HepG2 (cell line): ENCODE measurements around the gene AQP6. TPM values are rescaled to one million over a fixed set of nuclear protein-coding genes. Genes with fewer than 3 reads are reported as not detected.

Source experiments
- ATAC-seq: fragments of 200-7000 bp; cut with Tn5 transposase; 3 replicates; pipeline ENCODE4 v1.9.1; 2020; ENCODE audit warnings: mild to moderate bottlenecking, moderate library complexity
- BruUV-seq: library from RNA; stranded (reverse); fragments of 400-500 nt; replicated peaks from 2 replicates; lab custom pipeline; 2021; lab: Mats Ljungman, UMichigan
- CTCF ChIA-PET: fragments of 300-600 bp; formaldehyde crosslinking; extraction: SDS; loops from one replicate; lab custom pipeline; 2021; ENCODE audit warnings: low total read pairs, inconsistent platforms, low intra/inter-chr PET ratio; lab: Yijun Ruan, JAX
- POLR2A ChIA-PET: fragments of 350-600 bp; sonication (Branson Sonifier 250); formaldehyde crosslinking; loops from one replicate; lab custom pipeline; 2020; ENCODE audit warnings: antibody characterized with exemption, inconsistent platforms; lab: Yijun Ruan, JAX
- DNase-seq: peaks from one replicate; pipeline ENCODE4 v3.0.0-alpha.2; 2015; ENCODE audit warnings: low spot score
- FAIRE-seq: peaks from 3 replicates; lab custom pipeline; 2011; peaks lifted over from hg19 to GRCh38; lab: Jason Lieb, UNC
- H2AFZ ChIP-seq: one replicate; pipeline ENCODE4 v1.6.1; 2011; ENCODE audit warnings: low read length, inconsistent platforms
- H3K27ac ChIP-seq: fragments of 300-600 bp; 3 replicates; pipeline ENCODE4 v1.8.0; 2011; ENCODE audit warnings: mixed run types, mild to moderate bottlenecking, mixed read lengths, low read length, inconsistent platforms; ENCODE audit not compliant: insufficient read depth; ENCODE audit errors: extremely low read length
- H3K27me3 ChIP-seq, 2 experiments: fragments of 200-600 bp in 1 of 2; 2 replicates in 1 of 2; 3 replicates in 1 of 2; pipeline versions ENCODE4 v1.6.0 to v1.8.0; 2011; ENCODE audit warnings: low read length in 2 of 2, mild to moderate bottlenecking in 2 of 2, moderate library complexity in 2 of 2, inconsistent platforms in 1 of 2; ENCODE audit not compliant: insufficient read depth in 2 of 2, control insufficient read depth in 1 of 2
- H3K36me3 ChIP-seq, 2 experiments: fragments of 200-600 bp in 1 of 2; replicated peaks in 1 of 2; 2 replicates in 1 of 2; 3 replicates in 1 of 2; pipeline versions ENCODE4 v1.5.1 to v1.8.0; 2011; ENCODE audit warnings: low read length in 2 of 2, inconsistent platforms in 1 of 2; ENCODE audit not compliant: insufficient read depth in 2 of 2, control insufficient read depth in 1 of 2
- H3K4me1 ChIP-seq: 2 replicates; pipeline ENCODE4 v1.5.1; 2012; ENCODE audit warnings: low read length, inconsistent platforms; ENCODE audit not compliant: insufficient read depth
- H3K4me2 ChIP-seq: 2 replicates; pipeline ENCODE4 v1.6.0; 2011; ENCODE audit warnings: low read depth, low read length, inconsistent platforms
- H3K4me3 ChIP-seq, 3 experiments: fragments of 200-600 bp in 1 of 3; sonication (generic), shearing (Covaris generic) in 1 of 3; replicated peaks in 1 of 3; 2 replicates each; pipeline ENCODE4 v1.5.1; 2011 to 2016; ENCODE audit warnings: low read length in 3 of 3, inconsistent platforms in 2 of 3, low read depth in 2 of 3, mild to moderate bottlenecking in 2 of 3, control low read depth in 1 of 3, mixed read lengths in 1 of 3; ENCODE audit not compliant: insufficient read depth in 1 of 3
- H3K79me2 ChIP-seq: one replicate; pipeline ENCODE4 v1.6.1; 2011; ENCODE audit warnings: low read length, inconsistent platforms; ENCODE audit not compliant: insufficient read depth
- H3K9ac ChIP-seq: 2 replicates; pipeline ENCODE4 v1.6.0; 2011; ENCODE audit warnings: mild to moderate bottlenecking, low read depth, low read length, inconsistent platforms; ENCODE audit not compliant: insufficient read depth
- H3K9me3 ChIP-seq: 2 replicates; pipeline ENCODE4 v1.5.1; 2012; ENCODE audit warnings: mild to moderate bottlenecking, low read length
- H4K20me1 ChIP-seq: 2 replicates; pipeline ENCODE4 v1.6.0; 2011; ENCODE audit warnings: inconsistent platforms, mild to moderate bottlenecking, low read length, moderate library complexity; ENCODE audit not compliant: insufficient read depth
- ARNT ChIP-seq: fragments of 450-650 bp; IDR thresholded peaks from 2 replicates; pipeline ENCODE4 v1.6.1; 2017
- ATF7-NPFF ChIP-seq: sonication (generic); formaldehyde crosslinking; IDR thresholded peaks from 2 replicates; pipeline ENCODE4 v1.8.1; 2023; ENCODE audit warnings: mild to moderate bottlenecking, low read depth, missing genetic modification reagents, moderate library complexity
- HNF4G ChIP-seq, 2 experiments: sonication (generic) in 1 of 2; formaldehyde crosslinking in 1 of 2; IDR thresholded peaks; 2 replicates each; pipeline versions ENCODE4 v1.4.0 to v1.6.1; 2011 to 2020; ENCODE audit warnings: borderline replicate concordance in 2 of 2, low read depth in 2 of 2, mild to moderate bottlenecking in 2 of 2, low read length in 1 of 2, missing genetic modification reagents in 1 of 2, moderate library complexity in 1 of 2
- KLF13 ChIP-seq: sonication (generic); formaldehyde crosslinking; IDR thresholded peaks from 2 replicates; pipeline ENCODE4 v1.4.0; 2020; ENCODE audit warnings: mild to moderate bottlenecking, missing genetic modification reagents
- NFE2L2 ChIP-seq: fragments of 150-350 bp; IDR thresholded peaks from 2 replicates; pipeline ENCODE4 v1.6.1; 2014; ENCODE audit warnings: low read length
- SMC3 ChIP-seq: IDR thresholded peaks from 2 replicates; pipeline ENCODE4 v1.6.1; 2011; ENCODE audit warnings: low read length, improper control_type of control experiment
- ZKSCAN1 ChIP-seq: fragments of 150-350 bp; IDR thresholded peaks from 2 replicates; pipeline ENCODE4 v1.6.1; 2014; ENCODE audit warnings: low read length
- ZNF121 ChIP-seq: sonication (generic); formaldehyde crosslinking; IDR thresholded peaks from 2 replicates; pipeline ENCODE4 v1.5.0; 2020; ENCODE audit warnings: mild to moderate bottlenecking, missing genetic modification reagents
- ZNF256 ChIP-seq: sonication (generic); formaldehyde crosslinking; conservative IDR thresholded peaks from 2 replicates; pipeline ENCODE4 v1.4.0; 2020; ENCODE audit warnings: missing genetic modification reagents
- ZNF572 ChIP-seq: sonication (generic); formaldehyde crosslinking; IDR thresholded peaks from 2 replicates; pipeline ENCODE4 v1.5.1; 2020; ENCODE audit warnings: mild to moderate bottlenecking, missing genetic modification reagents
- ZNF619 ChIP-seq: sonication (generic); formaldehyde crosslinking; IDR thresholded peaks from 2 replicates; pipeline ENCODE4 v1.4.0; 2020; ENCODE audit warnings: mild to moderate bottlenecking, missing genetic modification reagents
- ZNF83 ChIP-seq: sonication (generic); formaldehyde crosslinking; IDR thresholded peaks from 2 replicates; pipeline ENCODE4 v1.4.0; 2020; ENCODE audit warnings: missing genetic modification reagents, mild to moderate bottlenecking, borderline replicate concordance
- WGBS: methylation state at CpG from one replicate; pipeline ENCODE4 v1.1.6; 2017; ENCODE audit warnings: low lambda C conversion rate; 5-methylcytosine and 5-hydroxymethylcytosine counted together
- in situ Hi-C: cut with HindIII; loops from 2 replicates; pipeline ENCODE4 v1.10.0; 2017; ENCODE audit warnings: low pct_unique_long_range_greater_than_20kb; ENCODE audit not compliant: extremely low pct_ligation_motif_present
- intact Hi-C: fragments of 100-400 bp; cut with micrococcal nuclease; formaldehyde crosslinking; loops from one replicate; pipeline ENCODE4 v1.10.0; 2022; ENCODE audit not compliant: unreplicated experiment
- polyA plus RNA-seq, 8 experiments: library from polyadenylated mRNA; depleted of rRNA in 3 of 8; stranded (reverse) in 7 of 8; unstranded in 1 of 8; fragments of >200 nt; fragmentation: Illumina TruSeq in 4 of 8; extraction: Trizol in 4 of 8; gene quantifications; 2 replicates each; pipeline versions ENCODE4 v1.2.1 to v1.2.3, GENCODE V29; 2011 to 2016; ENCODE audit warnings: low read depth in 4 of 8, missing spikeins in 1 of 8, mixed read lengths in 1 of 8; ENCODE audit not compliant: insufficient read depth in 1 of 8
- total RNA-seq, 5 experiments: library from RNA; depleted of rRNA; stranded (reverse); fragments of >200 nt; fragmentation: Illumina TruSeq; extraction: Trizol; gene quantifications; 2 replicates each; pipeline ENCODE4 v1.2.3, GENCODE V29; 2016; ENCODE audit warnings: low read depth in 1 of 5
- TF ChIP-seq, protein P1 (sequence below): IDR thresholded peaks from 2 replicates; pipeline ENCODE4 v1.6.1; 2016; ENCODE audit warnings: missing compliant biosample characterization, missing genetic modification reagents, borderline replicate concordance
- TF ChIP-seq, protein P2 (sequence below): sonication (generic); formaldehyde crosslinking; IDR thresholded peaks from 2 replicates; pipeline ENCODE4 v1.4.0; 2020; ENCODE audit warnings: missing genetic modification reagents
- TF ChIP-seq, protein P3 (sequence below): sonication (generic); formaldehyde crosslinking; IDR thresholded peaks from 2 replicates; pipeline ENCODE4 v1.4.0; 2020; ENCODE audit warnings: mild to moderate bottlenecking, missing genetic modification reagents

Gene AQP6
- total and polyA plus RNA-seq, 2 of the 13 experiments (the other 11 are each of a cell fraction or from before 2014, with no cell fraction given) = 0.32 to 1.3 TPM

DNA sequence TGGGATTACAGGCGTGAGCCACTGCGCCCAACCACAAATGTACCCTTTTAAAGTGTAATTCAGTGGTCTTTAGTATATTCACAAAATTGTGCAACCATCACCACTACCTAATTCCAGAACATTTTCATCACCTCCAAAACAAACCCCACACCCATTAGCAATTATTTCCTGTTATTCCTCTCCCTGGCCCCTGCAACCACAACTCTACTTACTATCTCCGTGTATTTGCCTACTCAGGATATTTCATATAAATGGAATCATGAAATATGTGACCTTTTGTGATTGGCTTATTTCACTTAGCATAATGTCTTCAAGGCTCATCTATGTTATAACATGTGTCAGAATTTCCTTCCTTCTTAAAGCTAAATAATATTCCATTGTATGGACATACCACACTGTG is 38.2 kb upstream of the AQP6 start:
- in situ Hi-C loops = no loop called here
- intact Hi-C loops = no loop called here
- whole genome bisulfite sequencing = 76% methylated on average over 3 of the region's 3 CpGs
- Histone ChIP-seq H3K4me2 (no peak overlapping the region), H3K4me1 (peaks cover 2% of the 10 kb centered on the region), H3K9ac (no peak overlapping the region), H3K36me3 (no peaks in the 10 kb centered on the region), H3K9me3 (no peaks in the 10 kb centered on the region), H4K20me1 (no peaks in the 10 kb centered on the region), H3K27me3 (peaks cover 0 to 4% of the 10 kb centered on the region in 2 experiments; a peak in 1 of 5 replicates), H2AFZ (no peak overlapping the region), H3K4me3 (no peak overlapping the region), H3K27ac (no peak overlapping the region), H3K79me2 (no peaks in the 10 kb centered on the region)
- TF ChIP-seq ARNT = no peak
- TF ChIP-seq, protein P1, sequence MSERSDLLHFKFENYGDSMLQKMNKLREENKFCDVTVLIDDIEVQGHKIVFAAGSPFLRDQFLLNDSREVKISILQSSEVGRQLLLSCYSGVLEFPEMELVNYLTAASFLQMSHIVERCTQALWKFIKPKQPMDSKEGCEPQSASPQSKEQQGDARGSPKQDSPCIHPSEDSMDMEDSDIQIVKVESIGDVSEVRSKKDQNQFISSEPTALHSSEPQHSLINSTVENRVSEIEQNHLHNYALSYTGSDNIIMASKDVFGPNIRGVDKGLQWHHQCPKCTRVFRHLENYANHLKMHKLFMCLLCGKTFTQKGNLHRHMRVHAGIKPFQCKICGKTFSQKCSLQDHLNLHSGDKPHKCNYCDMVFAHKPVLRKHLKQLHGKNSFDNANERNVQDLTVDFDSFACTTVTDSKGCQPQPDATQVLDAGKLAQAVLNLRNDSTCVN (CRISPR knock-in tag) = no peak
- no peak for TF ChIP-seq ZNF256 (CRISPR knock-in tag)
- TF ChIP-seq, protein P2, sequence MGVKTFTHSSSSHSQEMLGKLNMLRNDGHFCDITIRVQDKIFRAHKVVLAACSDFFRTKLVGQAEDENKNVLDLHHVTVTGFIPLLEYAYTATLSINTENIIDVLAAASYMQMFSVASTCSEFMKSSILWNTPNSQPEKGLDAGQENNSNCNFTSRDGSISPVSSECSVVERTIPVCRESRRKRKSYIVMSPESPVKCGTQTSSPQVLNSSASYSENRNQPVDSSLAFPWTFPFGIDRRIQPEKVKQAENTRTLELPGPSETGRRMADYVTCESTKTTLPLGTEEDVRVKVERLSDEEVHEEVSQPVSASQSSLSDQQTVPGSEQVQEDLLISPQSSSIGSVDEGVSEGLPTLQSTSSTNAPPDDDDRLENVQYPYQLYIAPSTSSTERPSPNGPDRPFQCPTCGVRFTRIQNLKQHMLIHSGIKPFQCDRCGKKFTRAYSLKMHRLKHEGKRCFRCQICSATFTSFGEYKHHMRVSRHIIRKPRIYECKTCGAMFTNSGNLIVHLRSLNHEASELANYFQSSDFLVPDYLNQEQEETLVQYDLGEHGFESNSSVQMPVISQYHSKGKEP (CRISPR knock-in tag) = no peak
- TF ChIP-seq, protein P3, sequence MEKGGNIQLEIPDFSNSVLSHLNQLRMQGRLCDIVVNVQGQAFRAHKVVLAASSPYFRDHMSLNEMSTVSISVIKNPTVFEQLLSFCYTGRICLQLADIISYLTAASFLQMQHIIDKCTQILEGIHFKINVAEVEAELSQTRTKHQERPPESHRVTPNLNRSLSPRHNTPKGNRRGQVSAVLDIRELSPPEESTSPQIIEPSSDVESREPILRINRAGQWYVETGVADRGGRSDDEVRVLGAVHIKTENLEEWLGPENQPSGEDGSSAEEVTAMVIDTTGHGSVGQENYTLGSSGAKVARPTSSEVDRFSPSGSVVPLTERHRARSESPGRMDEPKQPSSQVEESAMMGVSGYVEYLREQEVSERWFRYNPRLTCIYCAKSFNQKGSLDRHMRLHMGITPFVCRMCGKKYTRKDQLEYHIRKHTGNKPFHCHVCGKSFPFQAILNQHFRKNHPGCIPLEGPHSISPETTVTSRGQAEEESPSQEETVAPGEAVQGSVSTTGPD = no peak
- TF ChIP-seq NFE2L2 = no peak
- no peak for TF ChIP-seq SMC3
- no peak for TF ChIP-seq ZKSCAN1
- TF ChIP-seq KLF13 (CRISPR knock-in tag) = no peak
- no peak for TF ChIP-seq ZNF619
- no peak for TF ChIP-seq HNF4G (IDR thresholded peaks at IDR 0.05; ENCODE audit: borderline replicate concordance, low read depth, low read length)
- TF ChIP-seq HNF4G (CRISPR knock-in tag; IDR thresholded peaks at IDR 0.05; ENCODE audit: borderline replicate concordance, low read depth) = no peak
- no peak for TF ChIP-seq ZNF83 (CRISPR knock-in tag)
- no peak for TF ChIP-seq ATF7-NPFF (CRISPR knock-in tag)
- no peak for TF ChIP-seq ZNF121 (CRISPR knock-in tag)
- TF ChIP-seq ZNF572 (CRISPR knock-in tag) = no peak
- BruUV-seq = no TSS peak
- FAIRE-seq = no peak
- no peak for DNase-seq
- ChIA-PET POLR2A (no interaction called here), CTCF (no interaction called here)
- no peak for ATAC-seq
